ENCODE measurements around the gene ACBD6. TPM values are rescaled to one million over a fixed set of nuclear protein-coding genes. Genes with fewer than 3 reads are reported as not detected.

Gene ACBD6
- total and polyA plus RNA-seq, 10 of the 15 experiments (the other 5 are each of a cell fraction or from before 2014, with no cell fraction given), result 15.0 to 67.3 (median 55.0) TPM

DNA sequence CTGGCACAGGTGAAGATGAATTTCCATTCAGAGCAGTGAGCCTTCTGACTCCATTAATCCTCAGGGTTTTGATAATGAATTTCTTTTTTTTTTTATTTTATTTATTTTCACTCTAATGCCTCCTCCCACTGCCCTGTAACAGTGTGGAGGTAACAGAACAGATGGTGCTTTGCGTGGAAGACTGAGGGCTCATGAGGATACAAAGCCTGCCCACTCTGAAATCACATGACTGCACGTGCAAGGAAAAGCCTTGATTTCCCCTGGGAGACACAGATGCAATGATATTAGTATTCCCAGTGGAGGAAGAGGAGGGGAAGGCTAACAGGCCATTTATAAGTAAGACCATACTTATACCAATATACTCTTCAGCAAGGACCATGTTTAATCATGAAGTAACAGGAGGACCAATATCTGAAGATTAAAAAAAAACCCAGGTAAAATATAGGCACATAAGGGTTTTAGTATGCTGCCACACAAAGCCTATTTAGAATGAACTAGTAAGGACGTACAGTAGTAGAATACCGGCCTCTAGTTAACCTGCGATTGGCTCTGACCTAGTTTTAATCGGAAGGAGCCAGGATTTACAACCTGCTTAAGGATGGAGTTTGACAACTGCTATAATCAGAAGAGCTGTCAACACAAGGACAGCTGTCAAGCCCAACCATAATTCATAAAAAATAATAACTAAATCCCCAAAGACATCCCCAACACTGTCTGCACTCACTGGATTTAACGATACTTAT lies 202.7 kb downstream of the ACBD6 start (continued):
- TF ChIP-seq NFYA (IDR thresholded peaks at IDR 0.05; ENCODE audit: borderline replicate concordance, low read depth, low read length) (no peak), TBL1XR1 (IDR thresholded peaks at IDR 0.05; ENCODE audit: low read depth, low read length) (no peak), RFX5 (IDR thresholded peaks at IDR 0.05; ENCODE audit: low read depth, low read length) (no peak)

DNA sequence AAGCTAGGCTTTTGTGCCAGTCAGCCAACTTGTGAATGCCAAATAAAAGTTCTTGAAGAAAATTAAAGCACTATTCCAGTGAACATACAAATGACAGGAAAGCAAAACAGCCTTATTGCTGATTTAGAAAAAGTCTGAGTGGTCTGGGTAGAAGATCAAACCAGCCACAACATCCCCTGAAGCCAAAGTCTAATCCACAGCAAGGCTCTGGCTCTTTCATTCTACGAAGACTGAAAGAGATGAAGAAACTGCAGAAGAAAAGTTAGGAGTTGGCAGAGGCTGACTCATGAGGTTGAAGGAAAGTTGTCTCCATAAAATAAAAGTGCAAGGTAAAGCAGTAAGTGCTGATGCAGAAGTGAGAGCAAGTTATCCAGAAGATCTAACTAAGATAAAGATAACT lies 206.4 kb downstream of the ACBD6 start:
- H2AFZ ChIP-seq (ENCODE audit: control insufficient read depth, low read depth, low read length), result no peak overlapping the region
- no peaks in the 10 kb centered on the region for H3K79me2 ChIP-seq (ENCODE audit: control insufficient read depth, insufficient read depth, low read length)
- ChIA-PET RAD21 (ENCODE audit: unreplicated experiment) (no interaction called here), SMC1A (ENCODE audit: uncharacterized antibody, unreplicated experiment) (interaction anchor here (0.6 to 1.0 kb wide), 2 partner anchors 16 to 107 kb away, joined by 3 to 4 read pairs; no protein-coding TSS in a partner anchor), CTCF (interaction anchor here (0.9 kb wide), 1 partner anchor 13 kb away, joined by 3 read pairs; no protein-coding TSS in a partner anchor), POLR2A (no interaction called here)
- H3K4me2 ChIP-seq (ENCODE audit: control insufficient read depth, insufficient read depth), result no peak overlapping the region
- in situ Hi-C loops (cut with MboI), result loop anchor here (5.0 kb wide), 1 partner anchor 49 kb away; no protein-coding TSS in a partner anchor
- no peak overlapping the region for H3K27ac ChIP-seq (ENCODE audit: control insufficient read depth, insufficient read depth)
- BruUV-seq (replicated peaks), result no TSS peak
- TF ChIP-seq IKZF2 (IDR thresholded peaks at IDR 0.05) (no peak), HDGF (IDR thresholded peaks at IDR 0.05) (no peak), ZSCAN29 (IDR thresholded peaks at IDR 0.05) (no peak), ATF7 (IDR thresholded peaks at IDR 0.05; ENCODE audit: low read depth) (no peak)
- intact Hi-C loops (cut with micrococcal nuclease; ENCODE audit: unreplicated experiment), result no loop called here
- H4K20me1 ChIP-seq (ENCODE audit: control insufficient read depth, insufficient read depth), result no peaks in the 10 kb centered on the region
- H3K9me3 ChIP-seq (replicated peaks; ENCODE audit: control insufficient read depth, insufficient read depth, low read length), result no peaks in the 10 kb centered on the region; the same call in 2 of the 3 replicates
- no peak for DNase-seq (ENCODE audit: low read depth, low spot score)
- no peaks in the 10 kb centered on the region for H3K4me1 ChIP-seq (ENCODE audit: control insufficient read depth, insufficient read depth, low read length)
- H3K4me3 ChIP-seq, result no peak overlapping the region
- H3K9ac ChIP-seq (ENCODE audit: control insufficient read depth, insufficient read depth, low read length), result no peak overlapping the region
- WGBS (ENCODE audit: insufficient coverage, insufficient replicate concordance, low lambda C conversion rate, missing lambda C conversion rate), result 67% methylated on average over 1 of the region's 1 CpG
- no peak; the same call in 2 of the 3 replicates for ATAC-seq
- no peak for FAIRE-seq
- H3K27me3 ChIP-seq (replicated peaks in 1 of 2; ENCODE audit: control insufficient read depth in 2 of 2, insufficient read depth in 2 of 2, low read length in 1 of 2), result no peaks in the 10 kb centered on the region
- no peaks in the 10 kb centered on the region; a peak in 1 of 4 replicates for H3K36me3 ChIP-seq (ENCODE audit: control insufficient read depth in 2 of 2, insufficient read depth in 2 of 2, low read length in 1 of 2)

All from GM12878 (cell line).